ENCODE results near the gene IHH. TPM values are rescaled to one million over a fixed set of nuclear protein-coding genes. Genes with fewer than 3 reads are reported as not detected.

IHH gene
- total and polyA plus RNA-seq, 5 experiments from 2014 or later: not detected

- Mint-ChIP-seq H3K9me3 (no peaks in the 10 kb centered on the region), H3K27me3 (peaks cover 33 to 89% (median 51%) of the 10 kb centered on the region in 5 donors), H3K4me1 (peaks cover 14 to 23% (median 16%) of the 10 kb centered on the region in 4 donors), H3K36me3 (peaks cover 0 to 4% (median 0%) of the 10 kb centered on the region in 3 donors), H3K4me3 (no peak overlapping the region), H3K27ac (no peak overlapping the region)
- no peak for DNase-seq
- POLR2A ChIA-PET: no interaction called here
- no peak for ATAC-seq
These were observed 5.5 kb downstream of the IHH start for GRCh38 chr2:219054956-219055903.

- H3K27me3 Mint-ChIP-seq: peaks cover 47 to 92% (median 59%) of the 10 kb centered on the region in 5 donors
- peaks cover 0 to 4% (median 0%) of the 10 kb centered on the region in 9 donors for H3K9me3 Mint-ChIP-seq
- no peak for DNase-seq
- no peak for ATAC-seq
- H3K4me1 Mint-ChIP-seq: peaks cover 0 to 4% (median 0%) of the 10 kb centered on the region in 4 donors
- H3K4me3 Mint-ChIP-seq: no peak overlapping the region
- POLR2A ChIA-PET: no interaction called here
- H3K36me3 Mint-ChIP-seq: no peaks in the 10 kb centered on the region
- peak overlapping the region in 1 of 10 donors; percentile 80 for H3K27ac Mint-ChIP-seq
These were observed 11.4 kb downstream of the IHH start for GRCh38 chr2:219049282-219049681.

GRCh38 chr2:219045937-219046550 is 14.7 kb downstream of the IHH start:
- POLR2A ChIA-PET: no interaction called here
- peaks cover 0 to 4% (median 0%) of the 10 kb centered on the region in 9 donors for H3K9me3 Mint-ChIP-seq
- no peak for ATAC-seq

GRCh38 chr2:219042750-219043149 is 18.0 kb downstream of the IHH start:
- Mint-ChIP-seq H3K9me3 (peaks cover 0 to 4% (median 0%) of the 10 kb centered on the region in 9 donors), H3K27me3 (peaks cover 46 to 97% (median 71%) of the 10 kb centered on the region in 5 donors)
- POLR2A ChIA-PET: no interaction called here

More at GRCh38 chr2:219045937-219046550, 14.7 kb downstream of the IHH start:
- Mint-ChIP-seq H3K4me1 (peaks cover 7 to 12% (median 10%) of the 10 kb centered on the region in 4 donors), H3K27me3 (peaks cover 54 to 97% (median 78%) of the 10 kb centered on the region in 5 donors), H3K4me3 (no peak overlapping the region), H3K36me3 (peaks cover 0 to 2% (median 0%) of the 10 kb centered on the region in 3 donors), H3K27ac (no peak overlapping the region)
- no peak for DNase-seq

GRCh38 chr2:219042157-219042556 is 18.6 kb downstream of the IHH start:
- H3K4me3 Mint-ChIP-seq: peak overlapping the region in 1 of 10 donors; percentile 79
- POLR2A ChIA-PET: no interaction called here
- H3K27ac Mint-ChIP-seq: peak overlapping the region in 1 of 10 donors; percentile 87
- DNase-seq: no peak
- H3K9me3 Mint-ChIP-seq: peaks cover 0 to 4% (median 0%) of the 10 kb centered on the region in 9 donors
- peaks cover 0 to 2% (median 0%) of the 10 kb centered on the region in 3 donors for H3K36me3 Mint-ChIP-seq
- H3K4me1 Mint-ChIP-seq: peaks cover 8 to 15% (median 11%) of the 10 kb centered on the region in 4 donors
- H3K27me3 Mint-ChIP-seq: peaks cover 42 to 97% (median 73%) of the 10 kb centered on the region in 5 donors
- no peak for ATAC-seq

More at GRCh38 chr2:219042750-219043149, 18.0 kb downstream of the IHH start:
- peaks cover 0 to 2% (median 0%) of the 10 kb centered on the region in 3 donors for H3K36me3 Mint-ChIP-seq
- H3K4me1 Mint-ChIP-seq: peaks cover 8 to 15% (median 11%) of the 10 kb centered on the region in 4 donors
- peak overlapping the region in 1 of 10 donors; percentile 37 for H3K27ac Mint-ChIP-seq
- no peak for ATAC-seq
- no peak for DNase-seq
- no peak overlapping the region for H3K4me3 Mint-ChIP-seq

- Mint-ChIP-seq H3K9me3 (peaks cover 0 to 4% (median 0%) of the 10 kb centered on the region in 9 donors), H3K36me3 (peaks cover 0 to 2% (median 0%) of the 10 kb centered on the region in 3 donors), H3K27ac (peak within 1 kb of the TSS in 1 of 10 donors; percentile 87), H3K4me1 (peaks cover 8 to 15% (median 11%) of the 10 kb centered on the region in 4 donors), H3K4me3 (peak within 1 kb of the TSS; percentile 43 to 82 (median 77)), H3K27me3 (peaks cover 36 to 97% (median 70%) of the 10 kb centered on the region in 5 donors)
- DNase-seq (peak in 4 of 10 donors; percentile 38 to 67 (median 42)), ATAC-seq (peak; percentile 44 to 59)
- POLR2A ChIA-PET: no interaction called here
These were observed 19.5 kb downstream of the IHH start, which contains the start of gene CFAP65 for GRCh38 chr2:219041252-219041651. Gene CFAP65, minus strand, starts transcription at chr2:219041516. Its CDS starts 2,468 bp downstream, at chr2:219039048.

- Mint-ChIP-seq H3K36me3 (peaks cover 0 to 2% (median 0%) of the 10 kb centered on the region in 3 donors), H3K4me1 (peaks cover 8 to 15% (median 11%) of the 10 kb centered on the region in 4 donors), H3K27me3 (peaks cover 30 to 99% (median 69%) of the 10 kb centered on the region in 5 donors), H3K27ac (no peak overlapping the region), H3K4me3 (no peak overlapping the region), H3K9me3 (peaks cover 0 to 3% (median 0%) of the 10 kb centered on the region in 9 donors)
- DNase-seq (peak in 1 of 10 donors; percentile 54), ATAC-seq (no peak)
- POLR2A ChIA-PET: no interaction called here
These were observed 22.1 kb downstream of the IHH start for GRCh38 chr2:219038600-219038999.

GRCh38 chr2:219037783-219038499 is 22.8 kb downstream of the IHH start:
- Mint-ChIP-seq H3K9me3 (peaks cover 0 to 3% (median 0%) of the 10 kb centered on the region in 9 donors), H3K4me1 (peaks cover 8 to 15% (median 11%) of the 10 kb centered on the region in 4 donors), H3K27ac (no peak overlapping the region), H3K4me3 (no peak overlapping the region), H3K27me3 (peaks cover 28 to 99% (median 68%) of the 10 kb centered on the region in 5 donors), H3K36me3 (peaks cover 0 to 2% (median 0%) of the 10 kb centered on the region in 3 donors)
- ATAC-seq: no peak
- peak in 1 of 10 donors; percentile 46 for DNase-seq
- POLR2A ChIA-PET: no interaction called here

GRCh38 chr2:219035942-219036341 is 24.8 kb downstream of the IHH start:
- POLR2A ChIA-PET: no interaction called here

GRCh38 chr2:219034823-219035222 is 25.9 kb downstream of the IHH start:
- ATAC-seq: no peak
- no peaks in the 10 kb centered on the region for H3K36me3 Mint-ChIP-seq
- H3K4me3 Mint-ChIP-seq: no peak overlapping the region
- no peak for DNase-seq
- peaks cover 0 to 3% (median 0%) of the 10 kb centered on the region in 9 donors for H3K9me3 Mint-ChIP-seq
- peaks cover 7 to 89% (median 53%) of the 10 kb centered on the region in 5 donors for H3K27me3 Mint-ChIP-seq
- POLR2A ChIA-PET: no interaction called here
- H3K27ac Mint-ChIP-seq: no peak overlapping the region
- H3K4me1 Mint-ChIP-seq: peaks cover 0 to 2% (median under 1%) of the 10 kb centered on the region in 4 donors

More at GRCh38 chr2:219035942-219036341, 24.8 kb downstream of the IHH start:
- H3K27ac Mint-ChIP-seq: no peak overlapping the region
- peaks cover 13 to 91% (median 58%) of the 10 kb centered on the region in 5 donors for H3K27me3 Mint-ChIP-seq
- no peaks in the 10 kb centered on the region for H3K36me3 Mint-ChIP-seq
- no peak overlapping the region for H3K4me3 Mint-ChIP-seq
- ATAC-seq (no peak), DNase-seq (no peak)
- H3K9me3 Mint-ChIP-seq: peaks cover 0 to 3% (median 0%) of the 10 kb centered on the region in 9 donors
- peaks cover 0 to 2% (median under 1%) of the 10 kb centered on the region in 4 donors for H3K4me1 Mint-ChIP-seq

- POLR2A ChIA-PET: no interaction called here
- DNase-seq: peak in 1 of 10 donors; percentile 41
- no peak overlapping the region for H3K4me3 Mint-ChIP-seq
- H3K27ac Mint-ChIP-seq: no peak overlapping the region
- H3K9me3 Mint-ChIP-seq: no peaks in the 10 kb centered on the region
- peaks cover 5 to 66% (median 41%) of the 10 kb centered on the region in 5 donors for H3K27me3 Mint-ChIP-seq
- ATAC-seq: no peak
- H3K4me1 Mint-ChIP-seq: peaks cover 0 to 5% (median under 1%) of the 10 kb centered on the region in 4 donors
- H3K36me3 Mint-ChIP-seq: no peaks in the 10 kb centered on the region
These were observed 28.5 kb downstream of the IHH start for GRCh38 chr2:219032051-219032745.

Measured in naive thymus-derived CD8-positive, alpha-beta T cell (primary cell).